Left kidney (tissue), 8 donors: ENCODE results near the gene DNAJC30. TPM values are rescaled to one million over a fixed set of nuclear protein-coding genes. Genes with fewer than 3 reads are reported as not detected.
"Not testable (repeated sequence)": the region's sequence is repeated elsewhere in the genome, so short reads cannot be mapped to it uniquely, and the experiment has no call there.

Experiments
- DNase-seq: peaks from one replicate; pipeline ENCODE4 v3.0.0-alpha.2; 2013
- long read RNA-seq, 8 donors: transcript quantifications; one replicate each; lab custom pipeline, GENCODE V29; 2026
- polyA plus RNA-seq: library from polyadenylated mRNA; unstranded; fragments of 120-200 nt; gene quantifications from one replicate; pipeline ENCODE4 v1.2.1, GENCODE V29; 2013; ENCODE audit not compliant: insufficient read length

DNAJC30 gene
- 9.5 TPM for polyA plus RNA-seq
- long read RNA-seq, donor 1, transcript DNAJC30-201 (1 exons, 2,485 nt): major isoform, 39 of 39 reads
- long read RNA-seq, donor 1, partial matches to known transcripts: 0 of 39 reads
- long read RNA-seq, donor 1, other reads (novel, unspliced or antisense): 0 of 39 reads
- long read RNA-seq, donor 2, transcript DNAJC30-201 (1 exons, 2,485 nt): major isoform, 26 of 135 reads
- long read RNA-seq, donor 2, partial matches to known transcripts: 72 of 135 reads
- long read RNA-seq, donor 2, other reads (novel, unspliced or antisense): 37 of 135 reads
- long read RNA-seq, donor 3, transcript DNAJC30-201 (1 exons, 2,485 nt): major isoform, 31 of 31 reads
- long read RNA-seq, donor 3, partial matches to known transcripts: 0 of 31 reads
- long read RNA-seq, donor 3, other reads (novel, unspliced or antisense): 0 of 31 reads
- long read RNA-seq, donor 4, partial matches to known transcripts: 0 of 4 reads
- long read RNA-seq, donor 4, other reads (novel, unspliced or antisense): 0 of 4 reads
- long read RNA-seq, donor 5, transcript DNAJC30-201 (1 exons, 2,485 nt): major isoform, 43 of 282 reads
- long read RNA-seq, donor 5, partial matches to known transcripts: 239 of 282 reads
- long read RNA-seq, donor 5, other reads (novel, unspliced or antisense): 0 of 282 reads
- long read RNA-seq, donor 6, transcript DNAJC30-201 (1 exons, 2,485 nt): major isoform, 32 of 168 reads
- long read RNA-seq, donor 6, partial matches to known transcripts: 95 of 168 reads
- long read RNA-seq, donor 6, other reads (novel, unspliced or antisense): 41 of 168 reads
- long read RNA-seq, donor 7, transcript DNAJC30-201 (1 exons, 2,485 nt): major isoform, 30 of 208 reads
- long read RNA-seq, donor 7, partial matches to known transcripts: 121 of 208 reads
- long read RNA-seq, donor 7, other reads (novel, unspliced or antisense): 57 of 208 reads
- long read RNA-seq, donor 8, transcript DNAJC30-201 (1 exons, 2,485 nt): major isoform, 14 of 14 reads
- long read RNA-seq, donor 8, partial matches to known transcripts: 0 of 14 reads
- long read RNA-seq, donor 8, other reads (novel, unspliced or antisense): 0 of 14 reads

DNA sequence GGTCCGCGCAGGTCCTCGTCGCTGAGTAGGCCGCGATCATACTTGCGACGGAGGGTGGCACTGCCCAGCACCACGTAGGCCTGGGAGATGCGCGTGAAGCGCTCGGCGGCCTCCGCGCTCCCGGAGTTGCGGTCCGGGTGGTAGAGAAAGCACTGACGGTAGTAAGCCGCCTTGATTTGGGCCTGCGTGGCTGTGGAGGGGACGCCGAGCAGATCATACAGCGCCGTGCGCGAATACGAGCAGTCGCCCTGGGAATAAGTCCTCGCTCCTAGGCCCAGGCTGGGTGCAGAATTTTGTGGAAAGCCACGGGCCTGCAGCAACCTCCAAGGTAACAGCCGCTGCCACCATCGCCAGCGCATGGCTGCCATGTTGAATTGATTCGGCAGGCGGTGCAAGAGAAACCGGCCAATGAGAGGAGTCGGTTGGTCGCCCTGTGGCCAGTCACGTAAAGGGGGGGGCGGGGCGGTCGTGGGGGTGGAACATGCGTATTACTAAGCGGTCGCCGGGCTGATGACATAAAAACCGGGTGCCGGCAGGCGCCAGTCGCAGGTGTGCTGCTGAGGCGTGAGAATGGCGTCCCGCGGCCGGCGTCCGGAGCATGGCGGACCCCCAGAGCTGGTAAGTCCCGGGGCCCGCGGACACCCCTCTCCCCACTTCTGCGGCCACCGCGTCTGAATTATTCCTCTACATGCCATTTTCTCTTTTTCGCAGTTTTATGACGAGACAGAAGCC, at the start of gene DNAJC30, which contains the start of gene BUD23:
Gene DNAJC30 (minus strand): TSS at position 398 of the 732 bp plus-strand sequence. CDS start 30 bp downstream, at position 368.
Gene BUD23 (plus strand): TSS at position 542 of the 732 bp plus-strand sequence. CDS start 29 bp downstream, at position 571.
- DNase-seq: peak; percentile 94

- DNase-seq: no peak
Observed at GRCh38 chr7:73732397-73732796, 49.1 kb upstream of the DNAJC30 start.

DNA sequence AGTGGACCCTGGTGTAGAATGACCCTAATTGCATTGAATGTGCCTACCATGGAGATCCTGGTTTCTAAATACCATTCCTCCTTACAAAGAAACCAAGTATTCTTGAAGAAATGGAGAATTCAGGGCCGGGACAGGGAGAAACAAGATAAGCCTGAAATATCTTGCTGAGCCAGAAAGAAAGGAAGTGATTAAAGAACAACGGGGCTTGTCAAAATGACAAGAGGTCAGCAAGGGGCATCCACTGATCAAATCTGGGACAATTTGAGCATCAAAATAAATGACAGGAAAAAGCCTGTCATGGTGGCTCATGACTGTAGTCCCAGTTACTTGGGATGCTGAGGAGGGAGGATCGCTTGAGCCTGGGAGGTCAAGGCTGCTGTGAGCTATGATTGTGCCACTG, 47.2 kb upstream of the DNAJC30 start:
- no peak for DNase-seq

- no peak for DNase-seq
Observed at GRCh38 chr7:73728551-73728950, 45.3 kb upstream of the DNAJC30 start.

DNA sequence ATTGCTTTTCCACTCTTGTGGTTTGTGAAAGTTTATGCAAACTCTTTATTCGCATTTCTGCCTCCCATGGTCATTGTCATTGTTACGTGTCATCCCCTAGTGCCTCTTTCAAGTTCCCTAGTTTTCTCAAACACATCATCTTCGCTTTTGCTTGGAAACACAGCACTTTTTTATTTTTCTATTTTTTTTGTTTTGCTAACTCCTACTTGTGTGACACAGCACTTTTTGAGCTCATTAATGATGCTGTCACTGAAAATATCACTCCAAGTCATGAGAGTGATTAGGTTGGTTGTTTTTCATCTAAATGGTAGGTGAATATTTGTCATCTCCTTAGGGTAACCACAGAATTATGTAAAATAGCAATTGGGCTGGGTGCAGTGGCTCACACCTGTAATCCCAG, 44.7 kb upstream of the DNAJC30 start:
- DNase-seq: no peak

DNA sequence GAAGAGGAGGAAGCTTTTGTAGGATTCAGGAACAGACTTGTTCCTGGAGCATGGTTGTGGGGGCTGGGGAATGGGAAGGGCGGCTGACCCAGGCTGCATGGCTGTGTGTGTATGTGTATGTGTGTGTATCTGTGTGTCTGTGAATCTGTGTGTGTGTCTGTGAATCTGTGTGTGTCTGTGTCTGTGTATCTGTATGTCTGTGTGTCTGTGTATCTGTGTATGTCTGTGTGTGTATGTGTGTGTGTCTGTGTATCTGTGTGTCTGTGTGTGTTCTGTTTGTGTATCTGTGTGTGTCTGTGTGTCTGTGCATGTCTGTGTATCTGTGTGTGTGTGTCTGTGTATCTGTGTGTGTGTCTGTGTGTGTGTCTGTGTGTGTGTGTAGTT, 42.8 kb upstream of the DNAJC30 start:
- DNase-seq: no peak

- DNase-seq: no peak
Observed at GRCh38 chr7:73723813-73724212, 40.6 kb upstream of the DNAJC30 start.

DNA sequence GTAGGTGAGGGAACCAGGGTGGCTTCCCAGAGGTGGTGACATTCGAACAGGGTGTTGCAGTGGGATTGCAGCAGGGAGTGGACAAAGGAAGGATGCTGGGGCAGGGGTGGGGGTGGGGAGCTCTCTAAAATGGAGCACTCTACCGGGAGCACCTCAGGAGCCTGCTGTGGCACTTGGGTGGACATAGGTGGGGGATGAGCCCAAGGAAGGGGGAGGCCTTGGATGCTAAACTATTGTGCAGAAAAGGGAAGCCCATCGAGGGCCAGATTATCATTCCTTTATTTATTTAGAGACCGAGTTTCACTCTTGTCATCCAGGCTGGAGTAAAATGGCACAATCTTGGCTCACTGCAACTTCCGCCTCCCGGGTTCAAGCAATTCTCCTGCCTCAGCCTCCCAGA, 39.5 kb upstream of the DNAJC30 start:
- no peak for DNase-seq

DNA sequence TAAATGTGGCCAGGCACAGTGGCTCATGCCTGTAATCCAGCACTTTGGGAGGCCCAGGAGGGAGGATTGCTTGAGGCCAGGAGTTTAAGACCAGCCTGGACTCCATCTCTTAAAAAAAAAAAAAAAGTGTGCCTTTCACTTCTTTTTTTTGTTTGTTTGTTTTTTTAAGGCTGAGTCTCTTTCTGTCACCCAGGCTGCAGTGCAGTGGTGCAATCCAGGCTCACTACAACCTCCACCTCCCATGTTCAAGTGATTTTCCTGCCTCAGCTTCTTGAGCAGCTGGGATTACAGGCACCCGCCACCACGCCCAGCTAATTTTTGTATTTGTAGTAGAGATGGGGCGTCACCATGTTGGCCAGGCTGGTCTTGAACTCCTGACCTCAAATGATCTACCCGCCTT, 38.9 kb upstream of the DNAJC30 start:
- DNase-seq: not testable (repeated sequence)

- no peak for DNase-seq
Observed at GRCh38 chr7:73721377-73721817, 38.1 kb upstream of the DNAJC30 start.

DNA sequence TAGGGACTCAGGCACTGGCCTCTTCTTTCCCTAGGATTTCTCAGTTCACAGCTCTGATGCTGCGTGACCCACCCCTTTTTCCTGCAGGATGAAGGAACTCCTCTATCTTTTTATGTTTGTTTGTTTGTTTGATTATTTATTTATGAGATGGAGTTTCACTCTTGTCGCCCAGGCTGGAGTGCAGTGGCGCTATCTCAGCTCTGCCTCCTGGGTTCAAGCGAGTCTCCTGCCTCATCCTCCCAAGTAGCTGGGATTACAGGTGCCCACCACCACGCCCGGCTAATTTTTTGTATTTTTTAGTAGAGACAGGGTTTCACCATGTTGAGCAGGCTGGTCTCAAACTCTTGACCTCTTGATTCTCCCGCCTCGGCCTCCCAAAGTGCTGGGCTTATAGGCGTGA, 37.2 kb upstream of the DNAJC30 start:
- not testable (repeated sequence) for DNase-seq

GRCh38 chr7:73719806-73720169, 36.5 kb upstream of the DNAJC30 start:
- no peak for DNase-seq

GRCh38 chr7:73718905-73719805, 35.9 kb upstream of the DNAJC30 start, which contains the start of gene STX1A:
STX1A (minus strand) TSS chr7:73719669; CDS start chr7:73719631, 38 bp downstream.
- DNase-seq: peak; percentile 58

DNA sequence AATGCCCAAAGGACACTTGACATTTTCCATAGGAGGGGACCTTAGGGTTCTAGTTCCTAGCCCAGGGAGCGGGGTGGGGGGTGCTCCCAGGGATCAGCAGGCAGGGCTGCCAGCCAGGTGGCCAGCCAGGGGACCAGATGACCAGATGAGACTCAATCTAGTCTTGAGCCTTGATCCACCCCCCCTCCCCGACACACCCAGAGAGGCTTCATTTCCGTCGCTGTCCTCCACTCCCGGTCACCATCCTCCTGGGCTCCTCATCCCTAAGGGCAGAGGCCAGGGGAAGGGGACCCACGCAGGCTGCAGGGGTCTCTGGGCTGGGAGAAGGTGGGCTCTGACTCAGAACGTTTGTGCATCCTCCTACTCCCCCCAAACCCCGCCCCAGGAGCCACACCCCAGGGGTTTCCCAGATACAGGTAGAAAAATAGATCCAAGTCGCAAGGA, 35.2 kb upstream of the DNAJC30 start:
- DNase-seq: no peak

- no peak for DNase-seq
Observed at GRCh38 chr7:73717991-73718405, 34.7 kb upstream of the DNAJC30 start.

DNA sequence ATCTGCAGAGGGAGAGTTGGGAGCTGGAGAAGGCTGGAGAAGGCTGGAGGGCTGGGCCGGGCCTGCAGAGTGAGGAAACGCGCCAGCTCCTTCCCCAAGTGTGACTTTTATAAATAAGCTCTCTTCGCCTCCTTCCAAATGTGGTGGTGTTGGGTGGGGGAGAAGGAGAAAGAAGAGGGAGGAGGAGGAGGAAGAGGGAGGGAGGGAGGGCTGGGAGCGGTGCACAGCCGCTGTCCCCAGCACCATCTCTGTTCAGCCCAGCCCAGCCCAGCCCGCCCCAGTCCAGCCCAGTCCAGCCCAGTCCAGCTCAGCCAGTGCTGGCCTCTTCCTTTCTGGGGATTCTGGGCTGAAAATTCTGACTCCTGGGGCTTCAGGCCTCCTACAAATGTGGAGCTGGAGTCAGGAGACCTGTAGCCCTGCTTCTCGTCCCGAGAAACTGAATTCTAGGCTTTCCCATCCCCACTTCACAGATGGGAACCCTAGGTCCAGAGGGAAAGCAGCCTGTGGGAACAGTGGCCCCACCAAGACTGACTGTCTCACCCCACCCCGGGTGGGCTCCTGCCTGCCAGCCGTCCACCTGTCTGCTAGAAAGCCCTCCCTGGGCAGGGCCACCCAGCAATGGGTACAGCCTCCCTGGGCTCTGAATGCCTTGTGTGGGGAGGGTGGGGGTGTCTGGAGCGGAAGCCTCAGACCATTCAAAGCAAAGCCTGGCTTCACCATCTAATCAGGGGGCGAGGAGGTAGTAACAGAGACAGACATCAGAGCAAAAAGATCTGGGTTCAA, 34.0 kb upstream of the DNAJC30 start:
- no peak for DNase-seq

DNA sequence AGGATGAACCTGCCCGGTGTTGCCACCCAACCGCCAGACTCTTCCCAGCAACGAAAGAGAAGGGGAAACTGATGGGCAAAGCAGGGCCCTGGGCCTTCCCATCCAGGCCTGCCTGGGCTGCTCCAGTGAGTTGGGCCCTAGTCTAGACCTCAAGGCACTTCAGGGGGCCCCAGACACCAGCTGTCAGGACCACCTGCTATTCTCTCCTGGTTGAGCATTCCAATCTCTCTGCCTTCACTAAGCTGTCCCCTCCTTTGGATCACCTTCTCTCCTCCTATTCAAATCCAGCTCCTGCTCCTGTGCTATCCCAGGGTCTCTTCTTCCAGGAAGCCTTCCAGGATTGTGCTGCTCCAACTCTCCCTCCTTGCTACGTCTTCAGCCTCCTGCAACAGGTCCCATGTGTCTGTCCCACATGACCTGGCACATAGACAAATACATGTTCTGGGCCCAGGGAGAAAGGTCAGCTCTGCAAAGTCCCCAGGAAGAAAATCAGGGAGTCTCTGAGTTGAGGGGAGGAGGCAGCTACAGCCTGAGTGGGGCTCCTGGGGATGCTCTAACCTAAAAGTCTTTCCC, 33.2 kb upstream of the DNAJC30 start:
- DNase-seq: no peak

- no peak for DNase-seq
Observed at GRCh38 chr7:73715648-73716317, 32.5 kb upstream of the DNAJC30 start.

- not testable (repeated sequence) for DNase-seq
Observed at GRCh38 chr7:73713319-73713718, 30.1 kb upstream of the DNAJC30 start.
